ENCODE results near the gene LIPC. TPM values are rescaled to one million over a fixed set of nuclear protein-coding genes. Genes with fewer than 3 reads are reported as not detected.

LIPC gene
- total and polyA plus RNA-seq, 10 of the 15 experiments (the other 5 are each of a cell fraction or from before 2014, with no cell fraction given): 0.06 to 0.31 (median 0.16) TPM; not detected in 1

- TF ChIP-seq IRF3 (IDR thresholded peaks at IDR 0.05) (no peak), ZNF24 (IDR thresholded peaks at IDR 0.05) (no peak), SREBF2 (IDR thresholded peaks at IDR 0.05; ENCODE audit: low read length) (no peak), ZBTB40 (IDR thresholded peaks at IDR 0.05; ENCODE audit: borderline replicate concordance) (no peak), FOXM1 (IDR thresholded peaks at IDR 0.05; ENCODE audit: low read depth, low read length) (no peak)
Measured at GRCh38 chr15:58537033-58537432, 105.2 kb downstream of the LIPC start (continued).

DNA sequence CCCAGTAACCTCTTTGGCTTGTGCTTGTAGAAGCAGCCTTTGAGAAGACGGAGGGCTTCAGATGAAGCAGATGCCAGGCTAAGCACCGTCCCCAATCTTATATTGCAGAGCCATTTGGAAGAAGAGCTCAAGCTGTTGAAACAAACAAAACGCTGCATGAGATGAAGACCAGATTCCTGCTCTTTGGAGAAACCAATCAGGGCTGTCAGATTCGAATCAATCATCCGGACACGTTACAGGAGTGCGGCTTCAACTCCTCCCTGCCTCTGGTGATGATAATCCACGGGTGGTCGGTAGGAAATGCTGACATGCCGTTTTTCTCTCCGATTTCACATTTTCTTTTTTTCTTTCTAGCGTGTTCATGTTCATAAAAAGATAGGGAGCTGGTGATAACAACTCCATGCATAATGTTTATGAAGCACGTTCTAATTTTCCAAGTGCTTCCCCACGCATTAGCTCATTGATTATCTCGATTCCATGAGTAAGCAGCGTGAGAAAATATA lies 106.5 kb downstream of the LIPC start:
- Histone ChIP-seq H3K27ac (ENCODE audit: control insufficient read depth, insufficient read depth) (no peak overlapping the region), H3K4me1 (ENCODE audit: control insufficient read depth, insufficient read depth, low read length) (no peaks in the 10 kb centered on the region), H4K20me1 (ENCODE audit: control insufficient read depth, insufficient read depth) (no peaks in the 10 kb centered on the region), H3K4me3 (no peak overlapping the region), H3K9ac (ENCODE audit: control insufficient read depth, insufficient read depth, low read length) (no peak overlapping the region), H3K9me3 (replicated peaks; ENCODE audit: control insufficient read depth, insufficient read depth, low read length) (no peaks in the 10 kb centered on the region), H3K36me3 (ENCODE audit: control insufficient read depth in 2 of 2, insufficient read depth in 2 of 2, low read length in 1 of 2) (no peaks in the 10 kb centered on the region), H2AFZ (ENCODE audit: control insufficient read depth, low read depth, low read length) (no peak overlapping the region), H3K79me2 (ENCODE audit: control insufficient read depth, insufficient read depth, low read length) (no peaks in the 10 kb centered on the region), H3K27me3 (replicated peaks in 1 of 2; ENCODE audit: control insufficient read depth in 2 of 2, insufficient read depth in 2 of 2, low read length in 1 of 2) (no peaks in the 10 kb centered on the region; a peak in 1 of 4 replicates), H3K4me2 (ENCODE audit: control insufficient read depth, insufficient read depth) (no peak overlapping the region)
- FAIRE-seq: no peak
- in situ Hi-C loops (cut with MboI): no loop called here
- no peak for ATAC-seq
- BruUV-seq (replicated peaks): no TSS peak
- intact Hi-C loops (cut with micrococcal nuclease; ENCODE audit: unreplicated experiment): no loop called here
- POLR2A ChIA-PET: interaction anchor here (0.6 kb wide), 1 partner anchor 19 kb away, joined by 3 read pairs; no protein-coding TSS in a partner anchor
- RAD21 ChIA-PET (ENCODE audit: unreplicated experiment): no interaction called here
- no peak for DNase-seq (ENCODE audit: low read depth, low spot score)
- 36% methylated on average over 16 of the region's 16 CpGs for WGBS (ENCODE audit: insufficient coverage, insufficient replicate concordance, low lambda C conversion rate, missing lambda C conversion rate)
- CTCF ChIA-PET: interaction anchor here (0.8 to 1.0 kb wide), 2 partner anchors 18 to 33 kb away, joined by 3 read pairs; no protein-coding TSS in a partner anchor
- SMC1A ChIA-PET (ENCODE audit: uncharacterized antibody, unreplicated experiment): interaction anchor here (1.2 kb wide), 1 partner anchor 9 kb away, joined by 4 read pairs; no protein-coding TSS in a partner anchor
- TF ChIP-seq, protein P1, sequence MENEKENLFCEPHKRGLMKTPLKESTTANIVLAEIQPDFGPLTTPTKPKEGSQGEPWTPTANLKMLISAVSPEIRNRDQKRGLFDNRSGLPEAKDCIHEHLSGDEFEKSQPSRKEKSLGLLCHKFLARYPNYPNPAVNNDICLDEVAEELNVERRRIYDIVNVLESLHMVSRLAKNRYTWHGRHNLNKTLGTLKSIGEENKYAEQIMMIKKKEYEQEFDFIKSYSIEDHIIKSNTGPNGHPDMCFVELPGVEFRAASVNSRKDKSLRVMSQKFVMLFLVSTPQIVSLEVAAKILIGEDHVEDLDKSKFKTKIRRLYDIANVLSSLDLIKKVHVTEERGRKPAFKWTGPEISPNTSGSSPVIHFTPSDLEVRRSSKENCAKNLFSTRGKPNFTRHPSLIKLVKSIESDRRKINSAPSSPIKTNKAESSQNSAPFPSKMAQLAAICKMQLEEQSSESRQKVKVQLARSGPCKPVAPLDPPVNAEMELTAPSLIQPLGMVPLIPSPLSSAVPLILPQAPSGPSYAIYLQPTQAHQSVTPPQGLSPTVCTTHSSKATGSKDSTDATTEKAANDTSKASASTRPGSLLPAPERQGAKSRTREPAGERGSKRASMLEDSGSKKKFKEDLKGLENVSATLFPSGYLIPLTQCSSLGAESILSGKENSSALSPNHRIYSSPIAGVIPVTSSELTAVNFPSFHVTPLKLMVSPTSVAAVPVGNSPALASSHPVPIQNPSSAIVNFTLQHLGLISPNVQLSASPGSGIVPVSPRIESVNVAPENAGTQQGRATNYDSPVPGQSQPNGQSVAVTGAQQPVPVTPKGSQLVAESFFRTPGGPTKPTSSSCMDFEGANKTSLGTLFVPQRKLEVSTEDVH (IDR thresholded peaks at IDR 0.05; ENCODE audit: low read depth, partially characterized antibody): no peak
- TF ChIP-seq, protein P2, sequence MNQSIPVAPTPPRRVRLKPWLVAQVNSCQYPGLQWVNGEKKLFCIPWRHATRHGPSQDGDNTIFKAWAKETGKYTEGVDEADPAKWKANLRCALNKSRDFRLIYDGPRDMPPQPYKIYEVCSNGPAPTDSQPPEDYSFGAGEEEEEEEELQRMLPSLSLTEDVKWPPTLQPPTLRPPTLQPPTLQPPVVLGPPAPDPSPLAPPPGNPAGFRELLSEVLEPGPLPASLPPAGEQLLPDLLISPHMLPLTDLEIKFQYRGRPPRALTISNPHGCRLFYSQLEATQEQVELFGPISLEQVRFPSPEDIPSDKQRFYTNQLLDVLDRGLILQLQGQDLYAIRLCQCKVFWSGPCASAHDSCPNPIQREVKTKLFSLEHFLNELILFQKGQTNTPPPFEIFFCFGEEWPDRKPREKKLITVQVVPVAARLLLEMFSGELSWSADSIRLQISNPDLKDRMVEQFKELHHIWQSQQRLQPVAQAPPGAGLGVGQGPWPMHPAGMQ (IDR thresholded peaks at IDR 0.05; ENCODE audit: borderline replicate concordance): no peak
- TF ChIP-seq KAT2A (conservative IDR thresholded peaks at IDR 0.05; ENCODE audit: control insufficient read depth, low read depth, low read length): no peak
- no peak for TF ChIP-seq TARDBP (IDR thresholded peaks at IDR 0.05; ENCODE audit: borderline replicate concordance)
- no peak for TF ChIP-seq PAX5 (IDR thresholded peaks at IDR 0.05; ENCODE audit: borderline replicate concordance, low read depth, low read length)
- no peak for TF ChIP-seq FOXK2 (IDR thresholded peaks at IDR 0.05)
- no peak for TF ChIP-seq NBN (IDR thresholded peaks at IDR 0.05)
- no peak for TF ChIP-seq BMI1 (IDR thresholded peaks at IDR 0.05; ENCODE audit: borderline replicate concordance)
- TF ChIP-seq JUND (IDR thresholded peaks at IDR 0.05; ENCODE audit: low read depth, low read length): no peak
- TF ChIP-seq CBX3 (IDR thresholded peaks at IDR 0.05; ENCODE audit: borderline replicate concordance, low read depth): no peak

Data from GM12878 (cell line).